ENCODE results near the gene NOS1. TPM values are rescaled to one million over a fixed set of nuclear protein-coding genes. Genes with fewer than 3 reads are reported as not detected.

NOS1 gene
- total RNA-seq, 1 experiment from 2014 or later = 25.2 TPM

DNA sequence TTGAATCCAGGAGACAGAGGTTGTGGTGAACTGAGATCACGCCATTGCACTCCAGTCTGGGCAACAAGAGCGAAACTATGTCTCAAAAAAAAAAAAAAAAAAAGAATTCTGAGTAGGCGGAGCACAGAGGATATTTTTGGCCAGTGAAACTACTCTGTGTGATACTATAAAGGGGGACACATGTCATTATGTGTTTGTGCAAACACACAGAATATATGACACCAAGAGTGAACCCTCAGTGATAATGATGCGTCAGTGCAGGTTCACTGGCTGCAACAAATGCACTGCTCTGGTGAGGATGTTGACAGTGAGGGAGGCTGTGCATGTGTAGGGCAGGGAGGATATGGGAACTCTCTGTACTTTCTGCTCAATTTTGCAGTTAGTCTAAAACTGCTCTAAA lies 195.3 kb downstream of the NOS1 start:
- POLR2A ChIA-PET (ENCODE audit: low non-redundant PET) = no interaction called here

DNA sequence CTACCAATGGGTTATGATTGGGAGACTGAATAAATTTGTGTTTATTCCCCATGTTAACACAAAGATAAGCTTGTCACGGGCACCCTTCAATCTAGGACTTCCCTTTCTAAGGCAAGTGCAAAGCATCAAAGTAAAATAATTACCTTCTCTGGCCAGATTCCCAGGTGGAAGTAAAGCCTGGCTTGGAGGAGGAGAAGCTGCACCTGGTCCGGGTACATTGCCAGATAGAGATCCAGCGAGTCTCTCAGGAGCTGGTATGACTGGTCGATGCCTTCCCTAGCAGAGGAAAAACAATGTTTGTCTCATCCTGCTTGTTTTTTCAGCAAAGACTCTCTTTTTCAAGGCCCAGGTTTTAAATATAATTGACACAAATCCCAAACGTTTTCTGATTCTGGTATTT lies 196.1 kb downstream of the NOS1 start:
- TF ChIP-seq, protein P1, sequence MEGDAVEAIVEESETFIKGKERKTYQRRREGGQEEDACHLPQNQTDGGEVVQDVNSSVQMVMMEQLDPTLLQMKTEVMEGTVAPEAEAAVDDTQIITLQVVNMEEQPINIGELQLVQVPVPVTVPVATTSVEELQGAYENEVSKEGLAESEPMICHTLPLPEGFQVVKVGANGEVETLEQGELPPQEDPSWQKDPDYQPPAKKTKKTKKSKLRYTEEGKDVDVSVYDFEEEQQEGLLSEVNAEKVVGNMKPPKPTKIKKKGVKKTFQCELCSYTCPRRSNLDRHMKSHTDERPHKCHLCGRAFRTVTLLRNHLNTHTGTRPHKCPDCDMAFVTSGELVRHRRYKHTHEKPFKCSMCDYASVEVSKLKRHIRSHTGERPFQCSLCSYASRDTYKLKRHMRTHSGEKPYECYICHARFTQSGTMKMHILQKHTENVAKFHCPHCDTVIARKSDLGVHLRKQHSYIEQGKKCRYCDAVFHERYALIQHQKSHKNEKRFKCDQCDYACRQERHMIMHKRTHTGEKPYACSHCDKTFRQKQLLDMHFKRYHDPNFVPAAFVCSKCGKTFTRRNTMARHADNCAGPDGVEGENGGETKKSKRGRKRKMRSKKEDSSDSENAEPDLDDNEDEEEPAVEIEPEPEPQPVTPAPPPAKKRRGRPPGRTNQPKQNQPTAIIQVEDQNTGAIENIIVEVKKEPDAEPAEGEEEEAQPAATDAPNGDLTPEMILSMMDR (conservative IDR thresholded peaks at IDR 0.05; ENCODE audit: low read depth, low read length) = no peak
- TF ChIP-seq EZH2 (IDR thresholded peaks at IDR 0.05; ENCODE audit: borderline replicate concordance, low read depth, low read length, poor library complexity, severe bottlenecking) = no peak
- peaks cover 73% of the 10 kb centered on the region for H3K36me3 ChIP-seq (ENCODE audit: insufficient read depth, low read length, poor library complexity, severe bottlenecking)
- POLR2A ChIA-PET (ENCODE audit: low non-redundant PET) = no interaction called here
- H3K9me3 ChIP-seq (ENCODE audit: low read depth, low read length, poor library complexity, severe bottlenecking) = no peaks in the 10 kb centered on the region
- H3K27ac ChIP-seq (ENCODE audit: low read depth, low read length, poor library complexity, severe bottlenecking) = no peak overlapping the region
- intact Hi-C loops (cut with micrococcal nuclease; ENCODE audit: unreplicated experiment) = no loop called here
- BruUV-seq (replicated peaks) = no TSS peak
- no peaks in the 10 kb centered on the region for H3K4me1 ChIP-seq (ENCODE audit: insufficient read depth, low read length, poor library complexity, severe bottlenecking)
- no peak for DNase-seq (ENCODE audit: low spot score)
- H3K4me3 ChIP-seq (ENCODE audit: low read depth, low read length, poor library complexity, severe bottlenecking) = no peak overlapping the region
- H3K27me3 ChIP-seq (replicated peaks; ENCODE audit: insufficient read depth, low read depth, low read length, poor library complexity) = no peaks in the 10 kb centered on the region
- CTCF ChIA-PET = interaction anchor here (0.7 kb wide), 1 partner anchor 1358 kb away, joined by 4 read pairs; no protein-coding TSS in a partner anchor

More for the DNA sequence above, 195.3 kb downstream of the NOS1 start:
- Histone ChIP-seq H3K4me3 (ENCODE audit: low read depth, low read length, poor library complexity, severe bottlenecking) (no peak overlapping the region), H3K4me1 (ENCODE audit: insufficient read depth, low read length, poor library complexity, severe bottlenecking) (no peaks in the 10 kb centered on the region), H3K27me3 (replicated peaks; ENCODE audit: insufficient read depth, low read depth, low read length, poor library complexity) (no peaks in the 10 kb centered on the region), H3K27ac (ENCODE audit: low read depth, low read length, poor library complexity, severe bottlenecking) (no peak overlapping the region), H3K9me3 (ENCODE audit: low read depth, low read length, poor library complexity, severe bottlenecking) (no peaks in the 10 kb centered on the region), H3K36me3 (ENCODE audit: insufficient read depth, low read length, poor library complexity, severe bottlenecking) (peaks cover 77% of the 10 kb centered on the region)
- CTCF ChIA-PET = interaction anchor here (0.7 kb wide), 1 partner anchor 1357 kb away, joined by 4 read pairs; no protein-coding TSS in a partner anchor
- DNase-seq (ENCODE audit: low spot score) = no peak
- TF ChIP-seq, protein P1 (conservative IDR thresholded peaks at IDR 0.05; ENCODE audit: low read depth, low read length) = no peak
- TF ChIP-seq EZH2 (IDR thresholded peaks at IDR 0.05; ENCODE audit: borderline replicate concordance, low read depth, low read length, poor library complexity, severe bottlenecking) = no peak
- no TSS peak for BruUV-seq (replicated peaks)
- intact Hi-C loops (cut with micrococcal nuclease; ENCODE audit: unreplicated experiment) = no loop called here

DNA sequence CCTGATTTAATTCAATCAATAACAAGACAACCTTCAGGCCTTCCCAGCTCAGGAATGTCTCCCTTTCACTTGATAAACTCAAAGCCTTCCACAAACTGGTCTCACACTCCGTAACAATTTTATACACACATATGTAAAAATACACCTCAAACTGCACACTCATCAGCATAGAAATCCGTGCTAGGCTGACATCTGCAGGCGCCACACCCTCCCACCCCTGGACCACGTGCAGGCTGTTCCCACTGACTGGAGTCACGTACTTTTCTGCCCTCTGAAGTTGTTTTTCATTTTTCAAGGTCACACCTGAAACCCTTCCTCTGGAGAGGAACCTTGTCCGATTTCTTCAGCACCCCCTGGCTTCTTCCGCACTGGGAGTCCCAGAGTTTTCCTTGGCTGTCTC lies 198.8 kb downstream of the NOS1 start:
- Histone ChIP-seq H3K4me3 (ENCODE audit: low read depth, low read length, poor library complexity, severe bottlenecking) (no peak overlapping the region), H3K4me1 (ENCODE audit: insufficient read depth, low read length, poor library complexity, severe bottlenecking) (no peaks in the 10 kb centered on the region), H3K27me3 (replicated peaks; ENCODE audit: insufficient read depth, low read depth, low read length, poor library complexity) (no peaks in the 10 kb centered on the region), H3K27ac (ENCODE audit: low read depth, low read length, poor library complexity, severe bottlenecking) (no peak overlapping the region), H3K9me3 (ENCODE audit: low read depth, low read length, poor library complexity, severe bottlenecking) (no peaks in the 10 kb centered on the region), H3K36me3 (ENCODE audit: insufficient read depth, low read length, poor library complexity, severe bottlenecking) (peaks cover 79% of the 10 kb centered on the region)
- BruUV-seq (replicated peaks) = no TSS peak
- TF ChIP-seq EZH2 (IDR thresholded peaks at IDR 0.05; ENCODE audit: borderline replicate concordance, low read depth, low read length, poor library complexity, severe bottlenecking) = no peak
- TF ChIP-seq, protein P1 (conservative IDR thresholded peaks at IDR 0.05; ENCODE audit: low read depth, low read length) = no peak
- DNase-seq (ENCODE audit: low spot score) = no peak
- ChIA-PET POLR2A (ENCODE audit: low non-redundant PET) (no interaction called here), CTCF (no interaction called here)
- intact Hi-C loops (cut with micrococcal nuclease; ENCODE audit: unreplicated experiment) = no loop called here

Measured in A673 (cell line).